GM19099 (cell line): ENCODE measurements around the gene PUS7L.

Source experiments
- POLR2A ChIP-seq: IDR thresholded peaks from 3 replicates; pipeline ENCODE4 v1.6.1; 2011; ENCODE audit warnings: low read depth; ENCODE audit not compliant: insufficient read length; ENCODE audit errors: extremely low read depth

The PUS7L gene

GRCh38 chr12:43762596-43762995, 4.0 kb upstream of the PUS7L start:
- TF ChIP-seq POLR2A, result no peak

GRCh38 chr12:43761500-43761899, 2.9 kb upstream of the PUS7L start:
- no peak for TF ChIP-seq POLR2A

- TF ChIP-seq POLR2A, result no peak
These were observed 1.8 kb upstream of the PUS7L start for GRCh38 chr12:43760396-43760795.

GRCh38 chr12:43758247-43758727, 303 bp downstream of the PUS7L start:
- TF ChIP-seq POLR2A, result no peak

- no peak for TF ChIP-seq POLR2A
These were observed 4.6 kb downstream of the PUS7L start for GRCh38 chr12:43754015-43754414.

GRCh38 chr12:43750814-43751213, 7.8 kb downstream of the PUS7L start:
- TF ChIP-seq POLR2A, result no peak

- no peak for TF ChIP-seq POLR2A
These were observed 9.6 kb downstream of the PUS7L start for GRCh38 chr12:43749016-43749415.

- TF ChIP-seq POLR2A, result no peak
These were observed 13.8 kb downstream of the PUS7L start for GRCh38 chr12:43744826-43745225.

GRCh38 chr12:43742106-43742505, 16.5 kb downstream of the PUS7L start:
- TF ChIP-seq POLR2A, result no peak

GRCh38 chr12:43740511-43741100, 18.0 kb downstream of the PUS7L start:
- TF ChIP-seq POLR2A, result no peak

GRCh38 chr12:43737646-43738045, 20.9 kb downstream of the PUS7L start:
- TF ChIP-seq POLR2A, result no peak

- no peak for TF ChIP-seq POLR2A
These were observed 21.6 kb downstream of the PUS7L start for GRCh38 chr12:43736927-43737440.

GRCh38 chr12:43733687-43734086, 24.9 kb downstream of the PUS7L start:
- TF ChIP-seq POLR2A, result no peak

GRCh38 chr12:43730283-43730682, 28.3 kb downstream of the PUS7L start:
- no peak for TF ChIP-seq POLR2A

- no peak for TF ChIP-seq POLR2A
These were observed 29.9 kb downstream of the PUS7L start for GRCh38 chr12:43728698-43729097.

GRCh38 chr12:43728117-43728516, 30.5 kb downstream of the PUS7L start:
- TF ChIP-seq POLR2A, result no peak

GRCh38 chr12:43723134-43723533, 35.5 kb downstream of the PUS7L start:
- no peak for TF ChIP-seq POLR2A
